ENCODE measurements around the gene CBX1.

DNA sequence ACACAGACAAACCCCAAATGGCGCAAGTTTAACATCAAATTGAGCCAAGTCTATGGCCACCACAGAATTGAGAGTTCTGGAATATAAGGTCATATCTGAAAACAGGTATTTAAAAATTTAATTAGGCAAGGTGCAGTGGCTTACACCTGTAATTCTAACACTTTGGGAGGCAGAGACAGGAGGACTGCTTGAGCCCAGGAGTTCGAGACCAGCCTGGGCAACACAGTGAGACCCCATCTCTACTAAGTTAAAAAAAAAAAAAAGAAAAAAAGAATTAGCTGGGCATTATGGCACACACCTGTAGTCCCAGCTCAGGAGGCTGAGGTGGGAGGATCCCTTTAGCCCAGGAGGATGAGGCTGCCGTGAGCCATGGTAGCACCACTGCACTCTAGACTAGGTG lies 34.0 kb downstream of the CBX1 start:
- TF ChIP-seq, protein P1, sequence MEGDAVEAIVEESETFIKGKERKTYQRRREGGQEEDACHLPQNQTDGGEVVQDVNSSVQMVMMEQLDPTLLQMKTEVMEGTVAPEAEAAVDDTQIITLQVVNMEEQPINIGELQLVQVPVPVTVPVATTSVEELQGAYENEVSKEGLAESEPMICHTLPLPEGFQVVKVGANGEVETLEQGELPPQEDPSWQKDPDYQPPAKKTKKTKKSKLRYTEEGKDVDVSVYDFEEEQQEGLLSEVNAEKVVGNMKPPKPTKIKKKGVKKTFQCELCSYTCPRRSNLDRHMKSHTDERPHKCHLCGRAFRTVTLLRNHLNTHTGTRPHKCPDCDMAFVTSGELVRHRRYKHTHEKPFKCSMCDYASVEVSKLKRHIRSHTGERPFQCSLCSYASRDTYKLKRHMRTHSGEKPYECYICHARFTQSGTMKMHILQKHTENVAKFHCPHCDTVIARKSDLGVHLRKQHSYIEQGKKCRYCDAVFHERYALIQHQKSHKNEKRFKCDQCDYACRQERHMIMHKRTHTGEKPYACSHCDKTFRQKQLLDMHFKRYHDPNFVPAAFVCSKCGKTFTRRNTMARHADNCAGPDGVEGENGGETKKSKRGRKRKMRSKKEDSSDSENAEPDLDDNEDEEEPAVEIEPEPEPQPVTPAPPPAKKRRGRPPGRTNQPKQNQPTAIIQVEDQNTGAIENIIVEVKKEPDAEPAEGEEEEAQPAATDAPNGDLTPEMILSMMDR (IDR thresholded peaks at IDR 0.05): no peak
- no peak for TF ChIP-seq POLR2A (IDR thresholded peaks at IDR 0.05)

Data from esophagus squamous epithelium (tissue), 4 donors.